Measurements from ENCODE around the gene ABCA2.

Gene ABCA2

GRCh38 chr9:137030006-137030405 is 2.0 kb upstream of the ABCA2 start:
- DNase-seq (ENCODE audit: low read depth in 3 of 3): no peak

- peak in 2 of 3 donors; percentile 63 to 80 for DNase-seq (ENCODE audit: low read depth in 3 of 3)
These were observed 1.3 kb upstream of the ABCA2 start for GRCh38 chr9:137029058-137029936.

GRCh38 chr9:137028263-137029057 is 423 bp upstream of the ABCA2 start:
- DNase-seq (ENCODE audit: low read depth in 3 of 3): peak in 1 of 3 donors; percentile 64

- DNase-seq (ENCODE audit: low read depth in 3 of 3): no peak
These were observed 1.2 kb downstream of the ABCA2 start for GRCh38 chr9:137026828-137027227.

GRCh38 chr9:137026384-137026783 is 1.7 kb downstream of the ABCA2 start:
- DNase-seq (ENCODE audit: low read depth in 3 of 3): no peak

DNA sequence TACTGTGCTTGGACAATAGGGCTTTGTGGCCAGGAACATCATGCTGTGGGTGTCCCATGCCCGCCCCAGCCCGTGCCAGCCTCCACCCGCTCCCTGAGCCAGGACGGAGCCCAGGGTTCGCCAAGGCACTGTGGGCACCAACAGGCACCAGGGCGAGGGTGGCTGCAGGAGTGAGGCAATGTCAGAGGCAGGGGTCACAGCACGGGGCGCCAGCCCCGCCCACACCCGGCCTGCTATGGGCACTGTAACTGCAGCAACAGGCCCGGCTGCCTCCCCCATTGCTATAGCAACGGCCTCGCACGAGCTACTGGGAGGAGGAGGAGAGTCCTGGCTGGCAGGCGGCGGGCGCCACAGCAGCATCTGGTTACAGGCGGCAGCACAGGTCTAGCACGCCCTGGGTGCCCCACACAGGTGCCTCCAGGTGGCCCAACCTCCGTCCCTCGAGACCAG is 2.5 kb downstream of the ABCA2 start:
- no peak for DNase-seq (ENCODE audit: low read depth in 3 of 3)

DNA sequence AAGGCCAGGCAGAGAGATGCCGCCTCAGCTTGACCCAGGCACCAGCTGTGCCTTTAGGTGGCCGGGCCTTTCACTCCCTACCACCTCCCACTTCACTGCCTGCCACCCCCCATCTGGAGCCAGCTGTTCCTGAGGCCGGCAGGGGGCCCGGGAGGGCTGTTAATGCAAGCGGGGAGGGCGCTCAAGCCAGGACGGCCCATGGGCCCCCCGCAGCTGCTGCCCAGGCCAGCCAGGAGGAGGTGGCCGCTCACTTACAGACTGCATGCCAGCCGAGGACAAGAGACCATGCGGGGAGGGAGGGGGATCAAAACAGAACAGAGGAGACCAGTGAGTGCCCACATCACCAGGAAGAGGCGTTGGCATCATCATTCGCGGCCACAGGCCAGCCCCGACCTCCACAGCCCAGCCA is 4.5 kb downstream of the ABCA2 start:
- no peak for DNase-seq (ENCODE audit: low read depth in 3 of 3)

- no peak for DNase-seq (ENCODE audit: low read depth in 3 of 3)
These were observed 4.9 kb downstream of the ABCA2 start for GRCh38 chr9:137023157-137023556.

- no peak for DNase-seq (ENCODE audit: low read depth in 3 of 3)
These were observed 5.4 kb downstream of the ABCA2 start for GRCh38 chr9:137022662-137023008.

- DNase-seq (ENCODE audit: low read depth in 3 of 3): peak; percentile 67 to 80 (median 77)
These were observed 5.9 kb downstream of the ABCA2 start for GRCh38 chr9:137021979-137022661.

- DNase-seq (ENCODE audit: low read depth in 3 of 3): no peak
These were observed 6.5 kb downstream of the ABCA2 start for GRCh38 chr9:137021568-137021978.

DNA sequence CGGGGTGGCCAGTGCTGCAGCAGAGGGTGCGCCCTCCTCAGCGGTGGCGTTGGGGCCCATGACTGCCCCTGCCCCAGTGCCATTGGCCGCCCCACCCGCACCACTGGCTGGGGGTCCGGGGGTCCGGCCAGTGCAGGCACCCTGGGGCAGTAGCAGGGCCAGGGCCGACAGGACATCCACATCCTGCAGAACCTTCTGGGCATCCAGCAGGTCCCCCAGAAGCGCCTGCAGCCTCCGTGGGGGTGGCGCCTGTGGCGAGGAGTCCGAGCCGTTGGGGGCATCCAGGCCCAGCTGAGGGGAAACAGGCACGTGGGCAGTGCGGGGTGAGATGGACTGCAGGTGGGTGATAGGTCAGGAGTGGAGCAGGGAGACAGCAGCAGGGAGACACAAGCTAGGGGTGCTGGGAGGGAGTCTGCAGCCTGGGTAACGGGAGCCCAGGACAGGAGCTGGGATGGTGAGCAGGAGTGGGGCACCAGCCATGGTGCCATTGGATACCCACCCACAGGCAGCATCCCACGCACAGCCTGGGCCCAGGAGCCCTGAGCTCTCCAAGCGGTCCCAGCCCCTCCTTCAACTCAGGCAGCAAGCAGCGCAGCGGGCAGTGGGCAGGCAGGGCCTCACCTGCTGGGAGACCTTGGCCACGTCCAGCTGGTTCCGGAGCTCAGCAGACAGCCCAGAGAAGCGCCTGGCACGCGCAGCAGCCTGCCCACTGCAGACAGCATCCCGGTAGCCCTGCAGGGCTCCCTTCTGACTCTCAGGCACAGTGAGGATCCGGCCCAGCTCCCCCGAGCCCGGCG is 7.1 kb downstream of the ABCA2 start:
- DNase-seq (ENCODE audit: low read depth in 3 of 3): no peak

DNA sequence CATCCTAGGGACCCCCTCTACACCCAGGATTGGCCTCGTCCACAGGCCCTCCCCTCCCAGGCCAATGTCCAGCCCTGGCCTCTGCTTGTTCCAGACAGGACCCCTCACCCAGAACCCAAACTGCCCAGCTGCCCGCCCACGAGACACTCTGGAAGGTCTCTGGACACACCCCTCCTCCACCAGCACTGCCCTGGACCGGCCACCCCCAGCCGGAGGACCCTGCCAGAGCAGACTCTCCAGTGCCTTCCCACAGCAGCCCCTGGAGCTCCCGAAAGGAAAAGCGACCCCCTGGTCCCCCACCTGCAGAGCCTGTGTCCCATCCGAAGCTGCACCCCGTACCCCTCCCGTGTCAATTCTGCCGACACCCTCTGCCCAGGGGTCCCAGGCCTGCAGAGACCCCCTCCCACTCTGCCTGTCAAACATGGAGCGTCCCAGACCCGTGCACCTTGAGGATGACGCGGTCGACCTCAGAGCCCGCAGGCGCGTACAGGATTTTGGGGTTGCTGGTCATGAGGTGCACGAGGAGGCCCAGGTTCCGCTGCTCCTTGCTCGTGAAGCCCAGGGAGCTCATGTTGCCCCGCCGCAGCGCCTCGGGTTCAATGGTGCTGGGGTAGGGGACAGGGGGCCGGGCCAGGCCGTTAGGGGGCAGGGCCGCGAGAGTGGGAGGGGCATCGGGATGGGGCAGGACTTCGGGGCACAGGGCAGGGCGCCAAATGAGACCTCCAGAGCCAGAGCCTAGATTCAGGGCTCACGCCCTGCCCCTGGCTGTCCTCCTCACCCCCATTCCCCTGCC is 8.0 kb downstream of the ABCA2 start:
- no peak for DNase-seq (ENCODE audit: low read depth in 3 of 3)

GRCh38 chr9:137018761-137019559 is 9.1 kb downstream of the ABCA2 start:
- DNase-seq (ENCODE audit: low read depth in 3 of 3): no peak

DNA sequence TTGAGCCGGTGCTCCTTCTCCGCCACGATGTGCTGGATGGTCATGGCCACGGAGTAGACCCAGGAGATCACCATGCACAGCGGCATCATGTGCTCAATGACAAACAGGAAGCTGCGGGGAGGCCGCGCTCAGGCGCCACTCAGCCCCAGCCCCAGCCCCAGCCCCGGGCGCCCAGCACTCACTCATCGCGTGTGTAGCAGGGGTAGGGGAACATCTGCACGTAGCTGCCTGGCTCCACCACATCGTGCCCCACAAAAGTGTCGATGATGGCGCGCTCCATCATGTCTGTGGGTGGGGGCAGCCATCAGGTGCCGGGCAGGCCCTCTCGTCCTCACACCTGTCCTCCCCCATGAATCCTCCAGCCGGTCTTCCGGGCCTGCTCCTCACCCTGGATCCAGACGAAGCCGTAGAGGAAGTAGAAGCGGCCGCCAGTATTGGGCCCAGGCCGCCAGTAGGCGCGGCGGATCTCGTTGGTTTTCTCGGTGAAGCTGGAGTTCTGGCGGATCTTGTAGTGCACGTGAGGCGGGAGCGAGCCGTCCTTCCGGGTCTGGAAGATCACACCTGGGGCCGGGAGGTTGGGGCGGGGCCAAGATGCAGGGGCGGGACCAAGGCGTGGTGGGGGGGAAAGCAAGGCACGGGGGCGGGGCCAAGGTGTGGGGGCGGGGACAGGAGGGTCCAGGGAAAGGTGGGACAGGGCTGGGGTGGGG is 10.1 kb downstream of the ABCA2 start:
- no peak for DNase-seq (ENCODE audit: low read depth in 3 of 3)

- no peak for DNase-seq (ENCODE audit: low read depth in 3 of 3)
These were observed 11.0 kb downstream of the ABCA2 start for GRCh38 chr9:137017071-137017470.

GRCh38 chr9:137016436-137016835 is 11.6 kb downstream of the ABCA2 start:
- DNase-seq (ENCODE audit: low read depth in 3 of 3): no peak

GRCh38 chr9:137015976-137016375 is 12.1 kb downstream of the ABCA2 start:
- DNase-seq (ENCODE audit: low read depth in 3 of 3): no peak

- DNase-seq (ENCODE audit: low read depth in 3 of 3): no peak
These were observed 12.5 kb downstream of the ABCA2 start for GRCh38 chr9:137015540-137015930.
